Measurements from ENCODE around the gene OTULIN.

OTULIN gene

DNA sequence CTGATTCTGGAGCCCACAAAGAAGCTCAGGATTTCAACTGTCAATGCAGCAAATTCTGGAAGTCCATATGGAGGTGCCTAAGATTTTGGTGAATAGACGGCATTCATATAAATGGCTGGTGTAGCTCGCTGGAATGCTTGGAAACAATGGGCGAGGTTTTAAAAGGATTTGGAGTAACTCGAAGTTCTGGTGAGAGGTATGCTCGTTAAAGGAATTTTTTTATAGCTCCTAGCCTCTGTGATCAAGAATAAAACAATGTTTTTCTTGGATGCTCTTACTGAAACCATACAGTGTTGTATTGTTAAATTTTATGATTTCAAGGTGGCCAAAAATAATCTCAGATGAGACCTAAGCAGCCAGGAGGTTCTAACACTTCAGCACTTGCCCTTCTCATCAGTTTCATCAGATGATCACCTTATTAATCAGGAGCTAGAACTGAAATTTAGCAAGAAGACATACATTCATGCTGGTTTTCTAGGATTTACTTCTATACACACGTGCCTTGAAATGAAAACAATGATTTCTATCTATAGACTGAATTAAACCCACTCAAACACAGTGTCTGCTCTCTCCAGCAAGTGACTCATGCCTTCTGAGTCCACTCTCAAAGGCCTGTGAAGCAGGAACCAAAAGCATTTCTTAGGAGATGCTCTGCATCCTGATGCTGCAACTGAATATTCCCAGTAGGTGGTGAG lies 79.2 kb downstream of the OTULIN start:
- no peak for DNase-seq (ENCODE audit: low spot score)

- no peak for DNase-seq (ENCODE audit: low spot score)
Measured at GRCh38 chr5:14744296-14745187, 80.0 kb downstream of the OTULIN start.

- DNase-seq (ENCODE audit: low spot score) = no peak
Measured at GRCh38 chr5:14745188-14745563, 80.7 kb downstream of the OTULIN start.

DNA sequence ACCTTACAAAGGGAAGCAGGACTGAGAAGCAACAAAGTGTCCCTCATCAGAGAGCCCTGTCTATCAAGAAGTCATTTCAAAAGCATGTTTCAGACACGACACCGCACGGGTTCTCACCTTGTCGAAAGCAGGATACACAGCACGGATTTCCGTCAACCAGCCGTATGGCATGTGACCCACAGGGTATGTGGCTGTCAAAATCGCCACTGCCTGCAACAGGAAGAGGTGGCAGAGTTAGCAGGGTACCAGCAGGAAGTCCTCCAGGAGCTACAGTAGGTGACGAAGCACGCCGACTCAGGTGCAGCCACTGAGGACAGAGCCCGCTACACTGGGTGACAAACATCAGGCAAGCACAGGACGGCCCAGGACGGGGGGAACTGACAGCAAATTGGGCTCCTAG lies 81.2 kb downstream of the OTULIN start:
- DNase-seq (ENCODE audit: low spot score) = no peak

DNA sequence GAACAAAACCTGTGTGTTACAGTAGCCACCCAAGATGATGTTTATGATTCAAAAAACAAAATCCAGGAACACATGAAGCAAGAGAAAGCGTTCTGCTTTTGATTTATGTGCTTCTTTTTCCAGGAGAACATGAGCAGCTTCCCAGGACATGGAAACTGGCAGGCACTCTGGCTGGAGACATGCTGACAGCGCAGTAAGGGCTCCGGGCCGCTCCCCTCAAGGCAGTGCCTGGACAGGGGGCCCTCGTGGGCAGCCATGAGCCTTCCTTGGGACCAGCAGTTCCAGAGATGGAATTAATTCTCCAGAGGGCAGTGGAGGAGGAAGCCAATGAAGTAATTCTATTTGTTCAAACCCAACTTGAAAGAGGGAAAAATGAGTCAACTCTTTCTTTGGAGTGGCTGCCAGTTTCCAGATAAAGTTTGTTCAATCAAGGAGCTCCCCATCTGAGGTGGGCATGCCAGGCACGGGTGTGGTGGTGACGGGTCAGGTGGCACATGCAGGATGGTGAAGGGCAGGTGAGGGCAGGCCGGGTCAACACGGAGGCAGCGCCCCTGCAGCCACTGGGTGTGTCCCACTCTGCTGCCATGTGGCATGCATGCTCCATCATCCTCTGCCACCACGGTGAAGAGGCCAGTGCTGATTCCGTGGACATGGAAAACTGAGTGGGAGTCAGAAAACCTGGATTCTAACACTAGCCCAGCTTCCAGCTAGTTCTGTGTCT lies 83.8 kb downstream of the OTULIN start:
- DNase-seq (ENCODE audit: low spot score) = no peak

Data from iPS-NIHi11 (cell line).